Measurements from ENCODE around the gene SENP2.
"Not testable (repeated sequence)": the region's sequence is repeated elsewhere in the genome, so short reads cannot be mapped to it uniquely, and the experiment has no call there.

The SENP2 gene

DNA sequence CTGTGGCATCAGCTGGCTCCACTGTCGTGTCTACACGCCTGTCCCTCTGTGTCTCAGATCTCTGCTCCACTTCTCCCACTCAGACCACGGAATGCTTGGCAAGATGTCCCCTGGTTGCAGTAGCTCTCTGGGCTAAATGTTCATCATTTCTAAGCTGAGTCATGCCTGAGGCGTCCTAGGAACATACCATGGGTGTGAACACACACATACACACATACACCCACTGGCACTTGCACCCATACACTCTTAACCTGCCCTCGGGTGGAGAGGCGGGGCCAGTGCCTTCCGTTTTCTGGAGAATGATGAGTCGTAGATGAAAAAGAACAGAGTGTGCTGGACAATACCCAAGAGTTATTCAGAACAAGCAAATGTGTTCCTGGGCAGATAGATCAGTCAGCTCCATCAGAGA, 72.4 kb downstream of the SENP2 start:
- no peaks in the 10 kb centered on the region for H3K9me3 ChIP-seq
- H3K4me1 ChIP-seq (ENCODE audit: control insufficient read depth in 1 of 2, insufficient read depth in 1 of 2, low read depth in 1 of 2, low read length in 1 of 2) = no peaks in the 10 kb centered on the region
- TF ChIP-seq, protein P1, sequence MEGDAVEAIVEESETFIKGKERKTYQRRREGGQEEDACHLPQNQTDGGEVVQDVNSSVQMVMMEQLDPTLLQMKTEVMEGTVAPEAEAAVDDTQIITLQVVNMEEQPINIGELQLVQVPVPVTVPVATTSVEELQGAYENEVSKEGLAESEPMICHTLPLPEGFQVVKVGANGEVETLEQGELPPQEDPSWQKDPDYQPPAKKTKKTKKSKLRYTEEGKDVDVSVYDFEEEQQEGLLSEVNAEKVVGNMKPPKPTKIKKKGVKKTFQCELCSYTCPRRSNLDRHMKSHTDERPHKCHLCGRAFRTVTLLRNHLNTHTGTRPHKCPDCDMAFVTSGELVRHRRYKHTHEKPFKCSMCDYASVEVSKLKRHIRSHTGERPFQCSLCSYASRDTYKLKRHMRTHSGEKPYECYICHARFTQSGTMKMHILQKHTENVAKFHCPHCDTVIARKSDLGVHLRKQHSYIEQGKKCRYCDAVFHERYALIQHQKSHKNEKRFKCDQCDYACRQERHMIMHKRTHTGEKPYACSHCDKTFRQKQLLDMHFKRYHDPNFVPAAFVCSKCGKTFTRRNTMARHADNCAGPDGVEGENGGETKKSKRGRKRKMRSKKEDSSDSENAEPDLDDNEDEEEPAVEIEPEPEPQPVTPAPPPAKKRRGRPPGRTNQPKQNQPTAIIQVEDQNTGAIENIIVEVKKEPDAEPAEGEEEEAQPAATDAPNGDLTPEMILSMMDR (IDR thresholded peaks at IDR 0.05) = no peak
- H3K4me3 ChIP-seq (ENCODE audit: low read depth in 1 of 2, low read length in 1 of 2) = no peak overlapping the region
- no peaks in the 10 kb centered on the region for H3K27me3 ChIP-seq
- no peaks in the 10 kb centered on the region for H3K36me3 ChIP-seq
- no peak overlapping the region for H3K27ac ChIP-seq

- no peaks in the 10 kb centered on the region for H3K9me3 ChIP-seq
- H3K27me3 ChIP-seq = no peaks in the 10 kb centered on the region
- no peaks in the 10 kb centered on the region for H3K36me3 ChIP-seq
- TF ChIP-seq, protein P1 (IDR thresholded peaks at IDR 0.05) = no peak
- no peak overlapping the region for H3K4me3 ChIP-seq (ENCODE audit: low read depth in 1 of 2, low read length in 1 of 2)
- H3K4me1 ChIP-seq (ENCODE audit: control insufficient read depth in 1 of 2, insufficient read depth in 1 of 2, low read depth in 1 of 2, low read length in 1 of 2) = no peaks in the 10 kb centered on the region
- H3K27ac ChIP-seq = no peak overlapping the region
These were observed 72.8 kb downstream of the SENP2 start for GRCh38 chr3:185658943-185659342.

DNA sequence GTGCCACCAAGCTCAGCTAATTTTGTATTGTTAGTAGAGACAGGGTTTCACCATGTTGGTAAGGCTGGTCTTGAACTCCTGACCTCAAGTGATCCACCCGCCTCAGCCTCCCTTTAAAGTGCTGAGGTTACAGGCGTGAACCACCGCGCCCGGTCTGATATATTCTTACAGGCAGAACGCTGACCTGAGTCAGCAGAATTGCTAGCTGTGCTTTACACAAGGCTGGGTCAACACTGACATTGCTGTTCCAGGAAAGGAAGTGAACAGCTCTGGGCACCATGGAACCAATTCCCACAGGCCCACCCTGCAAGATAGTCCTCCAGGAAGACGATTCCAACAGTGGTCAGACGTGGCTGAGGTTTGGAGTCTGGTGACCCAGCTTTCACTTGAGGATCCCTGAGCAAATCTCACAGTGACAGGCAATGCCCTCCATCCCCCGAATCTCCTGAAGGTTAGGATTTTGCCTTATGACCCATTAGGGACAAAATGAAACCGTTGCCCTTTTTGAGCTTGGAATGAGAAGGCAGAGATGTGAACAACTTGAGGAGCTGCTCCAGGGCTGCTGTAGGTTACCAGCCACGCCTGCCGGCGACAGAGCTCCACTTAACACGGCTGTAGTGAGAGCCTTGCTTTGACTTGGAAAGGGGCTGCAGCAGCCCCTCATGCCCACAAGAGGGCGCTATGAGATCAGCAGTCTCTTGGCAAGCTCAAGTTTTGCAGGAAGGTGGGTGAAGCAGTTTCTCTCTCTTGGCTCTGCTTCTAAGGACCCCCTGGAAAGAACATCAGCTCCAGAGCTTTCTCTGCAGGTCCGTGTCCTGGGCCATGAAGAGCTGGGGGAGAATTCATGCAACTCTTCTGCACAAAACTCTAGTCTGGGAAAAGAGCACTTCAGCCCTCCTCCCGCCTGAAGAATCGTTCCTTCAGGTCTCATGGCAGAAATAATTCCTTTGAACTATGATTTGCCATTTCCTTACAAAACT, 74.1 kb downstream of the SENP2 start:
- TF ChIP-seq, protein P1 (IDR thresholded peaks at IDR 0.05) = peak; percentile 89
- no peak overlapping the region for H3K4me3 ChIP-seq (ENCODE audit: low read depth in 1 of 2, low read length in 1 of 2)
- no peak overlapping the region for H3K27ac ChIP-seq
- H3K36me3 ChIP-seq = no peaks in the 10 kb centered on the region
- no peaks in the 10 kb centered on the region for H3K4me1 ChIP-seq (ENCODE audit: control insufficient read depth in 1 of 2, insufficient read depth in 1 of 2, low read depth in 1 of 2, low read length in 1 of 2)
- no peaks in the 10 kb centered on the region for H3K9me3 ChIP-seq
- no peaks in the 10 kb centered on the region for H3K27me3 ChIP-seq

DNA sequence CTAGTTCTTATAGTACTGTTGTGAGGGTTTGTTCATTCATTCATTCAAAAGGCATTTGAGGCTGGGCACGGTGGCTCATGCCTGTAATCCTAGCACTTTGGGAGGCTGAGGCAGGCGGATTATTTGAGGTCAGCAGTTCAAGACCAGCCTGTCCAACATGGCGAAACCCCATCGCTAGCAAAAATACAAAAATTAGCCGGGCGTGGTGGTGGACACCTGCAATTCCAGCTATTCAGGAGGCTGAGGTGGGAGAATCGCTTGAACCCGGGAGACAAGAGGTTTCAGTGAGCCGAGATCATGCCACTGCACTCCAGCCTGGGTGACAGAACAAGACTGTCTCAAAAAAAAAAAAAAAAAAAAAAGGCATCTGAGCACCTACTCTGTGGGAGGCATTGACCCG, 75.2 kb downstream of the SENP2 start:
- not testable (repeated sequence) for H3K36me3 ChIP-seq; H3K4me1 ChIP-seq (ENCODE audit: control insufficient read depth in 1 of 2, insufficient read depth in 1 of 2, low read depth in 1 of 2, low read length in 1 of 2); H3K4me3 ChIP-seq (ENCODE audit: low read depth in 1 of 2, low read length in 1 of 2); H3K9me3 ChIP-seq; H3K27me3 ChIP-seq; H3K27ac ChIP-seq

DNA sequence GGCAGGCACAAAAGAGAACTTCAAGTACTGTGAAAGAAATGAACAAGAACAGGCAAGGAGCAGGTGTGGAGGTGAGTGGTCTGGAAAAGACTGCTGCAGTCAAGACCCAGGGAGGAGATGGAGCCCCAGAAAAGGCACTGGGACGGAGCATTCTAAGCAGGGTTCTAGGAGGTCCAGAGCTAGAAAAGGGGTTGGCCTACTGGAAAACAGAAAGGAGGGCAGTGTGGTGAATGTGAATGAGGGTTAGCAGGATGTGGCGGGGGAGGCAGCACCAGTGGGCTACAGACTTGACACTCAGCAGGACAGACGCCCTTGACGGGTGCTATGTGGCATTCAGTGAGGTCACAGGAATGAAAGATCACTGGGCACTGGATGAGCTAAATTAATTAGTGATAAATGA, 75.7 kb downstream of the SENP2 start:
- TF ChIP-seq, protein P1 (IDR thresholded peaks at IDR 0.05) = no peak
- Histone ChIP-seq H3K36me3 (no peaks in the 10 kb centered on the region), H3K9me3 (no peaks in the 10 kb centered on the region), H3K27me3 (no peaks in the 10 kb centered on the region), H3K4me1 (ENCODE audit: control insufficient read depth in 1 of 2, insufficient read depth in 1 of 2, low read depth in 1 of 2, low read length in 1 of 2) (no peaks in the 10 kb centered on the region), H3K27ac (no peak overlapping the region), H3K4me3 (ENCODE audit: low read depth in 1 of 2, low read length in 1 of 2) (no peak overlapping the region)

DNA sequence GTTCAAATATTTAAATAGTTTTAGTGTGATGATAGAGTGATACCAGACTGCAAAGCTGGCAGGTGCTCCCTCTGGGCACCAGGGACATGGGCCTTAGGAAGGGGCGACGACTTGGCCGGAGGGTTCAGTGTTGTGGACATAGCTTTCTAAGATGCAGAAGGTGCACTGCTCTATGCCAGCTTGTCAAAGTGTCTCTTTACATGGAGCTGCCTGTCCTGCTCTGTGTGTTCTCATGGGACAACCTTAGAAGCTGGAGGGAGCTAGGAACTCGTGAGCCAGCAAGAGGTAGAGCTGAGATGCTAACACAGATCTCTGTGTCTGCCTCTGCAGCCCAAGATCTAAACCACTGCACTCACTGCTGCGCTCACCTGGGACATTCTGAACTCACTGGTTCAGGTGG, 77.8 kb downstream of the SENP2 start:
- no peak overlapping the region for H3K27ac ChIP-seq
- no peaks in the 10 kb centered on the region for H3K36me3 ChIP-seq
- TF ChIP-seq, protein P1 (IDR thresholded peaks at IDR 0.05) = no peak

More for the DNA sequence above, 77.8 kb downstream of the SENP2 start:
- no peaks in the 10 kb centered on the region for H3K9me3 ChIP-seq
- no peaks in the 10 kb centered on the region for H3K4me1 ChIP-seq (ENCODE audit: control insufficient read depth in 1 of 2, insufficient read depth in 1 of 2, low read depth in 1 of 2, low read length in 1 of 2)
- no peak overlapping the region for H3K4me3 ChIP-seq (ENCODE audit: low read depth in 1 of 2, low read length in 1 of 2)
- H3K27me3 ChIP-seq = no peaks in the 10 kb centered on the region

Measured in neutrophil (primary cell).